Thymus (tissue), 11 donors: ENCODE results near the gene COBL. TPM values are rescaled to one million over a fixed set of nuclear protein-coding genes. Genes with fewer than 3 reads are reported as not detected.
A peak's percentile ranks its signal among the peaks of the same experiment; 100 is the strongest.

Source experiments
- DNase-seq, 9 donors: peaks; one replicate each; pipeline ENCODE4 v3.0.0-alpha.2; 2013; ENCODE audit warnings: low spot score in 9 of 9, low read depth in 6 of 9, missing footprints in 1 of 9
- H3K27ac ChIP-seq, 2 donors: one replicate each; pipeline ENCODE4 v1.5.1; 2013; ENCODE audit warnings: control low read depth in 1 of 2, low read depth in 1 of 2, low read length in 1 of 2, mild to moderate bottlenecking in 1 of 2, moderate library complexity in 1 of 2
- H3K27me3 ChIP-seq, 2 donors: one replicate each; pipeline ENCODE4 v1.5.1; 2013; ENCODE audit warnings: low read length in 1 of 2; ENCODE audit not compliant: control insufficient read depth in 2 of 2, insufficient read depth in 1 of 2
- H3K36me3 ChIP-seq, 2 donors: one replicate each; pipeline ENCODE4 v1.5.1; 2013; ENCODE audit warnings: low read length in 1 of 2, mild to moderate bottlenecking in 1 of 2, moderate library complexity in 1 of 2; ENCODE audit not compliant: control insufficient read depth in 2 of 2, insufficient read depth in 2 of 2
- H3K4me1 ChIP-seq, 2 donors: one replicate each; pipeline ENCODE4 v1.5.1; 2013; ENCODE audit warnings: low read length in 2 of 2; ENCODE audit not compliant: control insufficient read depth in 2 of 2, insufficient read depth in 2 of 2
- H3K4me3 ChIP-seq, 2 donors: one replicate each; pipeline ENCODE4 v1.5.1; 2013; ENCODE audit warnings: low read length in 2 of 2, control low read depth in 1 of 2, mild to moderate bottlenecking in 1 of 2
- H3K9me3 ChIP-seq, 2 donors: one replicate each; pipeline ENCODE4 v1.5.1; 2013; ENCODE audit warnings: low read length in 1 of 2, mild to moderate bottlenecking in 1 of 2; ENCODE audit not compliant: control insufficient read depth in 2 of 2, insufficient read depth in 1 of 2
- WGBS: extraction: QIAGEN DNeasy Blood & Tissue Kit; methylation state at CpG from one replicate; pipeline ENCODE4 v1.1.7; 2013; 5-methylcytosine and 5-hydroxymethylcytosine counted together
- polyA plus RNA-seq: library from polyadenylated mRNA; stranded (reverse); fragments of 200-250 nt; gene quantifications from one replicate; pipeline ENCODE4 v1.2.3, GENCODE V29; 2013
- total RNA-seq: library from RNA; stranded (reverse); fragments of 120-200 nt; gene quantifications from one replicate; pipeline ENCODE4 v1.2.4, GENCODE V29; 2013
- donor health status: healthy.

COBL gene
- total and polyA plus RNA-seq, 2 donors: 0.66 to 2.0 TPM

DNA sequence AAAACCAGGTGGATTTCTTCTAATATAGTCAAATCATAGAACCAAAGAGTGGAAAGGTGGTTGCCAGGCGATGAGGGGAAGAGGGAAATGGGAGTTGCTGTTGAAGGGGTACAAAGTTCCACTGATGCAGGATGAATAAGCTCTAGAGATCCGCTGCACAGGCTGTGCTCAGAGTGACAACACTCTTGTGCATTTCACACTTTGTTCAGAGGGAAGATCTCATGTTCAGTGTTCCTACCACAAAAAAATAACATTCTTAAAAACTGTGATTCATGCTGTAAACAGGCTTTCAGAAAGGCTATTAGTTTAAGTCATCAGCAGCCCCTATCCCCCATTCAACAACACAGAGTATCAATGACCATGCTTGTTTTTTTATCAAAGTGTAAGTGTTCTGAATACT is 213.8 kb downstream of the COBL start:
- H3K36me3 ChIP-seq: no peaks in the 10 kb centered on the region
- no peak overlapping the region for H3K27ac ChIP-seq
- no peak overlapping the region for H3K4me3 ChIP-seq
- no peaks in the 10 kb centered on the region for H3K9me3 ChIP-seq
- WGBS: 94% methylated on average over 2 of the region's 2 CpGs
- no peaks in the 10 kb centered on the region for H3K4me1 ChIP-seq
- H3K27me3 ChIP-seq: no peaks in the 10 kb centered on the region
- no peak for DNase-seq

DNA sequence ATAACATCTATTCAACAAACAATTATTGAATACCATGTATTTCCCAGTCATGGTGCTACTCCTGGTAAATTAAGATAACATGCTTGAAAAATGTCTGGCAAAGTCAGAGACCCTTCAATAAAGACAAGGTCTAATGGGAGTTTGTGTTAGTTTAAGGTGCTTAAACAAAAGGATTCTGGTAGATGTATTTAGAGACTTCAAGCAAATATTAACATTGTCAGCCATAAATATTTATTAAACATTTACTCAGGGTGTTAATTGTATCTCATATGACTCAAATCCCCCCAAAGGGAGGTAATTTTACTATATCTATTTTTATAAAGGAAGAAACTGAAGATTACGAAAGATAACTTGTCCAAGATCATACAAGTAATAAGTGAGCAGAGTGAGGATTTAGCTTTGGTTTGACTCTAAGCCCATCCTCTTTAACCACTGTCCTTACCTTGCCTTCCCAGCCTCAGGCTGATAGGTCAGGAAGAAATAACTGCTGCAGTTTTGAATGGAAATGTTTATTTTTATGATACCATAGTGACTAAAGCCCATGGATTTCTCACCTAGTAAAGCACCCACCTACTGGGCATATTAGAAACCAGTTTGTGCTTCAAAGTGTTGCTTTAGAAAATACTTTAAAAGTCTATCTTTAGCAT is 215.4 kb downstream of the COBL start:
- H3K27me3 ChIP-seq: no peaks in the 10 kb centered on the region
- H3K4me3 ChIP-seq: no peak overlapping the region
- H3K4me1 ChIP-seq: no peaks in the 10 kb centered on the region
- DNase-seq: no peak
- no peak overlapping the region for H3K27ac ChIP-seq
- 99% methylated on average over 1 of the region's 1 CpG for WGBS
- no peaks in the 10 kb centered on the region for H3K36me3 ChIP-seq
- no peaks in the 10 kb centered on the region for H3K9me3 ChIP-seq

DNA sequence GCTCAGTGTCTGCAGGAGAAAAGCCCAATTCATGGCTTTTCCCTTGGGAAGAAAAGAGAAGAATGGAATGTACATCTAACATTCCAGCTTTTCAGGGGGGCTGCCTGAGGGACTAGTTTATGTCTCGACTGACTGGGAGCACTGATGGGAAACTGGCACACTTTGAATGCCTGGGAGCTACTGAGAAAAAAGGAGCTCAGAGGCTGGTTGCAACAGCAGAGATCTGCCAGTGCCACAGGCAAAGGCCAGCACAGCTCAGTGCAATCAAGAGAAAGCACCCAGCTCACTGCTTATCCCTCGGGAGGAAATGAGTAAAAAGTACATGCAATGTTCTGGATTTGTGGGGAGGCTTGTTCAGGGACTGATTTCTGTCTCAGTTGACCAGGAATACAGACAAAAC is 226.2 kb downstream of the COBL start:
- 93% methylated on average over 2 of the region's 2 CpGs for WGBS
- H3K27me3 ChIP-seq: no peaks in the 10 kb centered on the region
- DNase-seq: no peak
- H3K4me3 ChIP-seq: no peak overlapping the region
- peaks cover 0 to 4% of the 10 kb centered on the region in 2 donors for H3K9me3 ChIP-seq
- H3K27ac ChIP-seq: no peak overlapping the region
- no peaks in the 10 kb centered on the region for H3K36me3 ChIP-seq
- no peaks in the 10 kb centered on the region for H3K4me1 ChIP-seq

DNA sequence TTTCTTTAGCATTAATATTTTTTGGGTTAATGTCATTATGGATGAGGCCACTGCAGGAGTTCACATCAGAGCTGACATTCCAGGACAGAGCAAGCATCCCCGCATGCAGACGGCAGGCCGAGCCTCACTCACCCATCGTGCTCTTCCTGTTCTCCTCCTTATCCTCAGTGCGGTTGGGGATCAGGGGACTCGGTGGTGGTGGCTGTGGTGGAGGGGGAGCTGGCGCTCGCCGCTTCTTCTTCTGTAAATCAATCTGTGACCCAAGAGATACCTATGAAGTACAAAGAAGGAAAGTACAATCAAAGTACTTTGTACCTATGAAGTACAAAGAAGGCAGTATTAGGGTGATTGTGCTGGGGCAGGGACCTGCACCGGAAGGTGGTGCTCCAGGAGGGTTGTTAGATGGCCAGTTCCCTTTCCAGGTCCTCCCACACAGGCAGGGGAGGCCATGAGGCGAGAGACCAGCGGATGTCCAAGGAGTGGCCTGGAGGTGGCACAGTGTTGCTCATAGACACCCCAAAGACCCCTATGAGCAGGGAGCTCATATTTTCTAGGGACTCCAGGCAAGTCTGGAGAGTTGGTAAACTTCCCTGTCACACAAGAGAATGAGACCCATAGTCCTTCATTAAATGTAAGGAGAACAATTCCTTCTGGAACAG is 231.4 kb downstream of the COBL start:
- 97% methylated on average over 12 of the region's 12 CpGs for WGBS
- DNase-seq: no peak
- H3K4me1 ChIP-seq: no peaks in the 10 kb centered on the region
- no peak overlapping the region for H3K4me3 ChIP-seq
- no peaks in the 10 kb centered on the region for H3K27me3 ChIP-seq
- no peaks in the 10 kb centered on the region for H3K9me3 ChIP-seq
- no peak overlapping the region for H3K27ac ChIP-seq
- no peaks in the 10 kb centered on the region for H3K36me3 ChIP-seq

DNA sequence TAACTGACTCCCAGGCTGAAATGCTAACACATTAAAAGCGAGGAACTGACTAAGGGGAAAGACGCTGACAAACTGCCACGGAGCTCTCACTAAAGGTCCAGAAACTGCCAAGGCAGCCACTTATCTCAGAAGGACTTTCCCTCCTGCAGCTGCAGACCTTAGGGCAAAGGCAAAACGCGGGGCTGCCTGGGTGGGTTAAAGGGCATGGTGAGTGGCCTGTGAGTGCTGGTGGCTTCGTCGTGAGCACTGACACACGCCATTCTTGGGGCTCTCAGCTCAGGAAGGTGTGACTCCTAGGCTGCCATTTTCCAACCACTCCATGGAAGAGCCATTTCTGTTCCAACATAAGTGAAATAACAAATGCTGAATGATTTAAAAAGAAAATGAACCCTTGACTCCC is 232.5 kb downstream of the COBL start:
- Histone ChIP-seq H3K4me1 (no peaks in the 10 kb centered on the region), H3K9me3 (no peaks in the 10 kb centered on the region), H3K27me3 (no peaks in the 10 kb centered on the region), H3K4me3 (no peak overlapping the region), H3K36me3 (no peaks in the 10 kb centered on the region), H3K27ac (no peak overlapping the region)
- 96% methylated on average over 8 of the region's 8 CpGs for WGBS
- peak in 1 of 9 donors; percentile 8 for DNase-seq

DNA sequence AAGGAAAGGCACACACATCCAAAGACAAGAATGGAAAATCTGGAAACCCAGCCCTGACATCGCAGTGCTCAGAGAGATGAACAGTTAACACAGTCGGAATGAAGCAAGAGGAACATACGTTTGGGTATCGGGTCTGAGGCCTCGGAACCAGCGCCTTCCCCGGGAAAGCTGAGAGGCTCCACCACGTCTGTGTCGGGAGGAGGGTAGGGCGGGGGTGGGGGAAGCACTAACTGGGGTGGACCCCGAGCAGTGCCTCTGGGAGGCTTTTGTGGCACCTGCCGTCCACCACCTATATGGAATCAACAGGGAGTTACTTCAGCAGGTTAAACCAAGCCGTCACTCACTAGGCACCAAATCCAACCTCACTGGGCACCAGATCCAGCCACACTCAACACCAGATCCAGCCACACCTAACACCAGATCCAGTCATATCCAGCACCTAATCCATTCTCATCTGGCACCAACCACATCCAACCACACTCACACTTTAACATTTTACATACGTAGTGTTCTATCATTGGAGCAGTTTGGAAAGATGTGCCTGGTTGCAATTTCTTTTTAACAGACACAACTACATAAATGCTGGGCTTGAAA is 233.6 kb downstream of the COBL start:
- DNase-seq: no peak
- 98% methylated on average over 14 of the region's 14 CpGs for WGBS
- Histone ChIP-seq H3K4me1 (no peaks in the 10 kb centered on the region), H3K27ac (no peak overlapping the region), H3K9me3 (no peaks in the 10 kb centered on the region), H3K4me3 (no peak overlapping the region), H3K36me3 (no peaks in the 10 kb centered on the region), H3K27me3 (no peaks in the 10 kb centered on the region)

DNA sequence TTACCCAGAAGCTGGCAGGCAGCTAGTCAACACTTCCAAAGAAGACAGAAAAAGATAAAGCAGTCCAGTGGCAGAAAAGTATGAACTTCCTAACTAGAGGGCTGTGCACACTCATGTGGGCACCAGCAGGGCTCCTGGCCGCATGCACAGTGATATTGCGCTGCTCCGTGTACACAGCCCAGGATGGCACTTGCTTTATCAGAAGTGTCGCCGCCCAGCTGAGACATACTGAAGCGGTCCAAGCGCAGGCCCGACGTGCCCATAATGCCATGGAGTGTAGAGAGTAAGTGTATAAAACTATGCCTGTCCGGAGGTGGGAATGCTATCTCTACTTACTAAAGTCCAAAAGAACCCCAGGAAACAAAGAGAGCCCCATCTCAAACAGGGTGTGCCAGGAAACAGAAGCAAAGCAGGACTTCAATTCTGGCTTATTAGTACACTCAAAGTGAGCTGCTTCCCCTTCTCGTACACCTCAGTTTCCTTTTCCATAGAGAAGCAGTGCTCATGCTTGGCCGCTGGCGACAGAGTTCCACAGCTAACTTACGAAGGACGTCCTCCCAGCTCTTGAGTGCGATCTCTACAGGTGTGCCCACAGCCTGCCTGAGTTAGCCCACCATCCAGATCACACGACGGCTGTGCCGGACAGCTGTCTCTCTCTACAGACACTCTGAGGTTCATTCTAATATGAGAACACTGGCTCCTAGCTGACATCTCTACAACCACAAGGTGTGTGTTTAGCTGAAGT is 234.3 kb downstream of the COBL start:
- no peak for DNase-seq
- WGBS: 89% methylated on average over 19 of the region's 19 CpGs
- H3K27me3 ChIP-seq: no peaks in the 10 kb centered on the region
- H3K27ac ChIP-seq: no peak overlapping the region
- H3K36me3 ChIP-seq: no peaks in the 10 kb centered on the region
- no peaks in the 10 kb centered on the region for H3K4me1 ChIP-seq
- H3K4me3 ChIP-seq: no peak overlapping the region
- no peaks in the 10 kb centered on the region for H3K9me3 ChIP-seq

DNA sequence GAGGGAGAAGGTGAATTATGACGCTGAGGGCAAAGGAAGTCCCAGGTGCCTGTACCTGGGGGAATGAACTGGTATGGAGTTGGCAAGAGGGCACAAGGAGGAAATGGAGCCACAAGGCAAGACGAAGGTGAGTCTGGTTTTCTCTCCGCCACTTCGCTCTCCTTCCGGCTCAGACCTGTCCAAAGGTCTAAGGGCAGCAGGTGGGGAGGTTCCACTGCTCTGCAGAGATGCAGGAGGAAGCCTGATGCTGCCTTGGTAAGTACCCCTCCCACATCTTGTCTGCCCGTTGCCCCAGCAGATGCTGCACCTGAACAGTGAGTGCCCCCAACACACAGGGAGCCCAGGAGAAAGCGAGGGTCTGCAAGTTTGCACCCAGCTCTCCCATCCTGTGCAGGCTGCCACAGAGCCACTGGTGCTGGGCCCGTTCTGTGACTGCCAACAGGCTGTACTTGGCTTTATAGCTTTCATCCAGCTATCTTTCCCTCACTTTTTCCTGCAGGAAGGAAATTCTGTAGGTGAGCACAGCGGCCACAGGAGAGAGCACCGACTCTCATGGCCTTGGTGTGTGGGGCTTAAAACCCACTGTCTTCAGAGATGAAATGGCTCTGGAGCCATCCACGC is 235.2 kb downstream of the COBL start:
- Histone ChIP-seq H3K27me3 (no peaks in the 10 kb centered on the region), H3K27ac (no peak overlapping the region), H3K36me3 (no peaks in the 10 kb centered on the region), H3K9me3 (no peaks in the 10 kb centered on the region), H3K4me3 (no peak overlapping the region), H3K4me1 (peaks cover 0 to under 1% of the 10 kb centered on the region in 2 donors)
- 92% methylated on average over 11 of the region's 11 CpGs for WGBS
- no peak for DNase-seq
